ACHN (cell line): ENCODE data around the gene PTOV1.
A peak's percentile ranks its signal among the peaks of the same experiment; 100 is the strongest.

Experiments
- DNase-seq: peaks from one replicate; pipeline ENCODE4 v3.0.0-alpha.2; 2015
- in situ Hi-C: cut with HindIII; loops from 2 replicates; pipeline ENCODE4 v1.10.0; 2017; ENCODE audit warnings: low sequenced_read_pairs, low pct_ligation_motif_present, low pct_unique_long_range_greater_than_20kb

The PTOV1 gene

GRCh38 chr19:49869009-49869483 lies 18.1 kb downstream of the PTOV1 start:
- in situ Hi-C loops, result no loop called here
- DNase-seq, result no peak

GRCh38 chr19:49869484-49870308 lies 18.7 kb downstream of the PTOV1 start:
- DNase-seq, result peak; percentile 99
- in situ Hi-C loops, result no loop called here

GRCh38 chr19:49870309-49870901 lies 19.4 kb downstream of the PTOV1 start:
- in situ Hi-C loops, result no loop called here
- no peak for DNase-seq

- in situ Hi-C loops, result no loop called here
These were observed 20.5 kb downstream of the PTOV1 start for GRCh38 chr19:49871349-49871985.

GRCh38 chr19:49872245-49873128 lies 21.5 kb downstream of the PTOV1 start:
- in situ Hi-C loops, result no loop called here
- no peak for DNase-seq

More at GRCh38 chr19:49871349-49871985, 20.5 kb downstream of the PTOV1 start:
- DNase-seq, result no peak

- in situ Hi-C loops, result no loop called here
- no peak for DNase-seq
These were observed 22.2 kb downstream of the PTOV1 start for GRCh38 chr19:49873129-49873521.

GRCh38 chr19:49873834-49874233 lies 22.9 kb downstream of the PTOV1 start:
- in situ Hi-C loops, result no loop called here
- DNase-seq, result no peak

- in situ Hi-C loops, result no loop called here
- DNase-seq, result no peak
These were observed 23.7 kb downstream of the PTOV1 start for GRCh38 chr19:49874503-49875157.

- DNase-seq, result no peak
- in situ Hi-C loops, result no loop called here
These were observed 24.2 kb downstream of the PTOV1 start for GRCh38 chr19:49875177-49875576.

GRCh38 chr19:49875857-49876421 lies 25.0 kb downstream of the PTOV1 start:
- DNase-seq, result peak; percentile 42
- in situ Hi-C loops, result no loop called here

- DNase-seq, result peak; percentile 95
- in situ Hi-C loops, result no loop called here
These were observed 25.6 kb downstream of the PTOV1 start for GRCh38 chr19:49876422-49877019.

- in situ Hi-C loops, result no loop called here
- DNase-seq, result peak; percentile 98
These were observed 26.3 kb downstream of the PTOV1 start, which contains the start of the genes AKT1S1 and TBC1D17 for GRCh38 chr19:49877020-49877878. AKT1S1 (minus strand) TSS chr19:49877355; CDS start chr19:49873295, 4,060 bp downstream. TBC1D17 (plus strand) TSS chr19:49877702; CDS start chr19:49877724, 22 bp downstream.

- peak; percentile 94 for DNase-seq
- in situ Hi-C loops, result no loop called here
These were observed 27.2 kb downstream of the PTOV1 start for GRCh38 chr19:49877879-49878743.

GRCh38 chr19:49878744-49879070 lies 27.7 kb downstream of the PTOV1 start:
- in situ Hi-C loops, result no loop called here
- no peak for DNase-seq

- in situ Hi-C loops, result no loop called here
- DNase-seq, result no peak
These were observed 28.4 kb downstream of the PTOV1 start for GRCh38 chr19:49879243-49879963.
